HG03442 (cell line): ENCODE data around the gene GTF2I.
"Not testable (repeated sequence)": the region's sequence is repeated elsewhere in the genome, so short reads cannot be mapped to it uniquely, and the experiment has no call there.

Source experiments
- ATAC-seq: cut with Tn5 transposase; IDR thresholded peaks from one replicate; pipeline ENCODE4 v1.9.1; 2021; ENCODE audit warnings: mild to moderate bottlenecking, moderate library complexity; ENCODE audit not compliant: unreplicated experiment

The GTF2I gene

DNA sequence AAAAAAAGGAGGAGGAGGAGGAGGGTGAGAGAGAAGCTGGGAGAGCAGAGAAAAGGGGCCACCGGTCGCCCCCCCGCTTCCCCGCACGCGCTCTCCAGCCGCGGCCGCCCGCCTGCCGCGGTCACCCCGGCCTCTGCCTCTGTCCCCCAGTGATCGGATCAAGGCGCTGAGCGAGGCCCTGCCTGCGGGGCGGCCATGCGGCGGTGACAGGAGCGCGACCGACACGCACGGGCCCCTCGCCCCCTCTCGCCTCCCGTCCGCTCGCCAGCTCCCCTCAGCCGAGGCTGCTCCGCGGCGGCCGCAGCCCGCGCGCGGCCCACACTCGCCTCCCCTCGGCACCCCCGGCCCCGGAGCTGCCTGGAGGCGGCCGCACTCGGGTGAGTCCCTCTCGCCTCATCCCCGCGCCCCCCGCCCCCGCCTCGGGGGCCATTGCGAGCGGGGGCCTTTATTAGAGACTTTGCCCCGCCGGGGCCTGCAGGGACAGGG lies at the start of gene GTF2I:
GTF2I (plus strand) TSS at position 27 of the 486 bp plus-strand sequence. CDS start 31,411 bp downstream, outside the sequence.
- peak; percentile 13 for ATAC-seq

- no peak for ATAC-seq
Observed at GRCh38 chr7:74612015-74612829, 45.3 kb upstream of the GTF2I start.

DNA sequence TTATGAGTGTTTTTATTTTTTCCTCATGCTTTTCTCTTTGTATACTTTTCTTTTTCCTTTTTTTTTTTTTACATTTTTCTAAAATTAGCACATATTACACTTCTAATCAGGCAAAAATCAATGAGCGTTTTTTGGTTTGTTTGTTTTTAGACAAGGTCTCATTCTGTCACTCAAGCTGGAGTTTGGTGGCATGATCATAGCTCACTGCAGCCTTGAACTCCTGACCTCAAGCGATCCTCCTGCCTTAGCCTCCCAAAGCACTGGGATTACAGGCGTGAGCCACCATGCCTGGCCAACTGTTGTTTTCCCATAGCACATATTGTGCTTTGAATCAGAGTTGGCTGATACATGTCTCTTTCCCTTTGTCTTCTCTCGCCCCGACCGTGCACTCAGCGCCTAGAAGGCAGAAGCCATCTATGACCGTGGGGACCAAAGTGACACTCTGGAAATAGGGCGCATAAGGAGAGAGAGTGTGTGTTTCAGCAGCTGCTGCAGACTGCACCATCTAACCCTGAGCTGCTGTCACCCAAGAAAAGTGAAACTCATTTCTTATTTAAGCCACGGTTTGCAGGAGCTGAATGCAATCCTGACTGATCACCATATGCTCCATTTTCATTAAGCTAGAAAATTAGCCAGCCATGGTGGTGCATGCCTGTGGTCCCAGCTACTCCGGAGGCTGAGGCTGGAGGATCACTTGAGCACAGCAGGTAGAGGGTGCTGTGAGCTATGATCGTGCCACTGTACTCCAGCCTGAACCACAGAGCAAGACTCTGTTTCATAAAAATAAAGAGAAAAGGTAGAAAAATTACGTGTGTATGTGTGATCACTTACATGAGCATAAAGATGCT lies 41.4 kb upstream of the GTF2I start:
- no peak for ATAC-seq

- no peak for ATAC-seq
Observed at GRCh38 chr7:74617180-74617744, 40.3 kb upstream of the GTF2I start.

DNA sequence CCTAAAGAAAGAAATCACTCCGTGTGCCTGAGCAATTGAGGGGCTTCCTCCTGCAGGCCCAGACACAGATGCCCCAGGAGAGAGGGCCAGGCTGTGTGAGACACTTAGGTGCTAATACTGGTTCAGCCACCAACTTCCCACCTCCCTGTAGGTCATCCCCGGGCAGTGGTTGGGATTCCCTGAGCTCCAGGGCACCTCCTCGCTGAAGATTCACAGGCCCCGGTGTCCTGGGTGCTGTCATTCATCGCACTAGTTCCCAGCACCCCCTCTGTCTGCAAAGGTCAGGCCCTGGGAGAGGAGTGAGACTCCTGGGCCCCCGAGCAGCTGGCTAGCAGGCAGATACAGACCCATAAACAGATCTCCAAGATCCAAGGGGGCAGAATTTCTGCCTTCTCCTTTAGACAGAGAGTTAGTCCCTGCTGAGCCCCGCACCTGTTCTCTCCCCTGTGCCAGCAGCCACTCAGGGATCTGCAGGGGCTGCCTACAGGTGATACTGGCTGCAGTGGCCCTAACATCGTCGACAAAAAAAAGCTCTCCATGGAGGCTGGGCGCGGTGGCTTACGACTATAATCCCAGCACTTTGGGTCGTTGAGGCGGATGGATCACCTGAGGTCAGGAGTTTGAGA lies 38.2 kb upstream of the GTF2I start:
- no peak for ATAC-seq

GRCh38 chr7:74622228-74622749 lies 35.2 kb upstream of the GTF2I start:
- ATAC-seq, result no peak

GRCh38 chr7:74623135-74623534 lies 34.4 kb upstream of the GTF2I start:
- ATAC-seq, result no peak

GRCh38 chr7:74625446-74625845 lies 32.1 kb upstream of the GTF2I start:
- no peak for ATAC-seq

DNA sequence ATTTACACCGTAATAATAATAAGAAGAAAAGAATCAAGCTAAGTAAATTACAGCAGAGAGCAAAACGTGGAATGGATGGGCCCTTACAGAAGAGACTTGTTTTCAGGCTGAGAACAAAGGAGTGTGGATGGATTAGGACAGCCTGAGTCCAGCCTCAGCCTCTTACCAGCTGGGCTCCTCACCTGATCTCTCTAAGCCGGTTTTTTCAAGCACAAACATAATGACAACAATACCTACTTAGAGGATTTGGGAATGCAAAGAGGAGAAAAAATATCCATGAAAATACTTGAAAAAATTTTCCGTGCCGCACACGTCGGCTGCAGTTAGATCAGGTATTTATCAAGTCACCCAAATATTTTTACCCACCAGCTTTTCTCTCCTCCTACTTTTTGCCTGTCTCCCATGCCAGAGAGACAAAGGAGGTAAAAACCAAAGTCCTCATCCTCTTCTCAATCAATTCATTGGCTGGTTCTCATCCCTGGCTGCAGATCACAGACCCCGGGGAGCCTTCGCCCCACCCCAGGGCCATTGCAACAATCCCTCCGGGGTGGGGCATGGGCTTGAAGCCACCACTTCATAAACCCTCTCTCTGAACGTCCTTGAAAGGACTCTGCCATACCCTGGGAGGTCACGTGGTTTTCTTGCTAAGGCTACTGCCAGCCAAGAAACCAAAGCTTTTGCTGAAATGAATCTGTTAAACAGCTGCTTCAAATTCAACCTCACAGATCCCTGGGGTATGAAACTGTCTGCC lies 29.7 kb upstream of the GTF2I start:
- no peak for ATAC-seq

- ATAC-seq, result no peak
Observed at GRCh38 chr7:74632505-74632904, 25.0 kb upstream of the GTF2I start.

DNA sequence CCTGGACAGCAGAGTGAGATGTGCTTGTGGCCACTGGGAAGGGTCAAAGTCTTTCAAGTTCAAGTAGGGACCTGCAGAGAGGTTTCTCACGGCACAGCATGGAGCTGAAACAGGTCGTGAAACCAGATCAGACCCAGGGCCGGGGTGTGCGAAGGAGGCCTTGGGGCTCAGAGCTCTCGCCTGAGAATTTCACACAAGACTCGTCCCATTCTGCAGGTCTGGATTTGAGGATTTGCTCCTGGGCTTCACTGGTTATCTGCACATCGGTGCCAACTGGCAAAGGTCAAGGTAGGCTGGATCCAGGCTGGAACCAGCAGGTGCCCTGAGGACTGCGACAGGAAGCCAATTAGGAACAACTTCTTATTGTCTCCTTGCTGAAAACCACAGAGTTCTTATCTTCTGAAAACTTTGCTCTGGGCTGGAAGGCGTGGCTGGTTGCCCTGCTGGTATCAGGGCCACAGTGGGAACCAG lies 24.0 kb upstream of the GTF2I start:
- ATAC-seq, result no peak

DNA sequence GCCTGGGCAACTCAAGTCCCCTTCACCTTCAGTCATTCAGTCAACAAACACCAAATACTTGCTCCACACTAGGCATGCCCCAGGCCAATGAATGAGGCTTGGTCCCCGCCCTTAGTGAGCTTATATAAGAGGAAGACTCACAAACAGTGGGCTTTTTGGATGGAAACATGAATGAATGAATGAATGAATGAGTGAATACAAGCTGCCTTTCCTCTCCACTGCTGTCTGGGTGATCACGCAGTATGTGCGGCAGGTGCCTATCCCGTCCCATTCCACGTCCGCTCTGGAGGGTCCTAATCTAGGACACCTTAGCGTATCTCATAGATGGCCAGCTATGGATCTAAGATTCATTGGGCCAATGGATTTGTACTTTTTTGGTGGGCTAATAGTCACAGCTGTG lies 19.8 kb upstream of the GTF2I start:
- ATAC-seq, result no peak

DNA sequence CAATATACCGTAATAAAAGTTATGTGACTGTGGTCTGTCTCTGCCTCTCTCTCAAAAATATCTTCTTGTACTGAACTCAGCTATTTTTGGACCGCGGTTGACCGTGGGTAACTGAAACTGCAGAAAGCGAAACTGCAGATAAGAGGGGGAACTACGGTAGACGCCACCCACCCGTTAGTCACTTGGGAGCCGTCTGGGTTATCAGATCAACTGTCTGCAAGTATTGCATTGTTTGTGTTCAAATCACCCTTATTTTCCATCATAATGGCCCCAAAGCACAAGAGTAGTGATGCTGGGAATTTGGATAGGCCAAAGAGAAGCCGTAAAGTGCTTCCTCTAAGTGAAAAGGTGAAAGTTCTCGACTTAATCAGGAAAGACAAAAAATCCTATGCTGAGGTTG lies 7.5 kb upstream of the GTF2I start:
- ATAC-seq, result peak; percentile 82

DNA sequence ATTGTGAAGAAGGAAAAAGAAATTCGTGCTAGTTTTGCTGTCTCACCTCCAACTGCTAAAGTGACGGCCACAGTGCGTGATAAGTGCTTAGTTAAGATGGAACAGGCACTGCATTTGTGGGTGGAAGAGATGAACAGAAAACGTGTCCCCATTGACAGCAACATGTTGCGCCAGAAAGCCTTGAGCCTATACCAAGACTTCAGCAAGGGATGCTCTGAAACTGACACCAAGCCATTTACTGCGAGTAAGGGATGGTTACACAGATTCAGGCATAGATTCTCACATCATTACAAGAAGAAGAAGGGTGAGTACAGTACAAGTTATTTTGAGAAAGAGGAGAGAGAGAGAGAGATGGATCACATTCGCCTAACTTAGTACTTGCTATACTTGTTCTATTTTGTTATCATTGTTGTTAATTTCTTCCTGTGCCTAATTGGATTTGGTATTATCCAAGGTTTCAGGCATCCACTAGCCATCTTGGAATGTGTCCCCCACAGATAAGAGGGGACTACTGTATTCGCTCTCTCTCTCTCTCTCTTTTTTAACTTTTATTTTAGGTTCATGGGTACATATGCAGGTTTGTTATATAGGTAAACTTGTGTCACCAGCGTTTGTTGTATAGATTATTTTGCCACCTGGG lies 6.9 kb upstream of the GTF2I start:
- peak; percentile 39 for ATAC-seq

GRCh38 chr7:74651133-74651504 lies 6.4 kb upstream of the GTF2I start:
- ATAC-seq, result not testable (repeated sequence)

DNA sequence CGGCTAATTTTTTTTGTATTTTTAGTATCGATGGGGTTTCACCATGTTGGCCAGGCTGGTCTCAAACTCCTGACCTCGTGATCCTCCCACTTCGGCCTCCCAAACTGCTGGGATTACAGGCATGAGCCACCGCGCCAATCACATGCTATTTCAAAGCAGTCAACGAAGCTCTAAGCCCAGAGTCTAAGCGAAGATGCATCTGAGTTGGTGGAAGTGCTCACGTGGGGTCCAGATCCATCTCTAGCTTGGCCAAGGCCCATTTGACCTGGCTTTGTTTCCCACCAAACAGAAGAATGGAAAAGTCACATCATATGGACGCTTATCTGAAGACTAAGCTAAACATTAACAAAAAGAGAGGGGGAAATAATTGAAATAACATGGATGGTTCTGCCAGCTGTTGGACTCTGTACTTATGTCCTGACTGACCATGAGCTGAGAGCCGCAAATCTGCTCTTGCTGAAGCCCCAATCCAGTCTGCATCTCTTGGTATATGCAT lies 3.8 kb upstream of the GTF2I start:
- no peak for ATAC-seq

DNA sequence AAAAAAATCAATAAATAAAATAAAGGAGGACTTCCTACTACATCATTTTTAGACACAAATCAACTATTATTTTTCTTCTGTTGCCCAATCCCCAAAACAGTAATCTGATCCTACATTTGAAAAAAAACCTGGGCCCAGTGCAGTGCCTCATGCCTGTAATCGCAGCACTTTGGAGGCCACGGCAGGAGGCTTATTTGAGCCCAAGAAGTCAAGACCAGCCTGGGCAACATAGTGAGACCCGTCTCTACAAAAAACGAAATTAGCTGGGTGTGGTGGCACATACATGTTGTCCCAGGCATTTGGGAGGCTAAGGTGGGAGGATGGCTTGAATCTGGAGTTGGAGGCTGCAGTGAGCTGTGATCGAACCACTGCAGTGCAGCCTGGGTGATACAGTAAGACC lies 2.7 kb upstream of the GTF2I start:
- ATAC-seq, result no peak

GRCh38 chr7:74655324-74655723 lies 2.2 kb upstream of the GTF2I start:
- ATAC-seq, result no peak

DNA sequence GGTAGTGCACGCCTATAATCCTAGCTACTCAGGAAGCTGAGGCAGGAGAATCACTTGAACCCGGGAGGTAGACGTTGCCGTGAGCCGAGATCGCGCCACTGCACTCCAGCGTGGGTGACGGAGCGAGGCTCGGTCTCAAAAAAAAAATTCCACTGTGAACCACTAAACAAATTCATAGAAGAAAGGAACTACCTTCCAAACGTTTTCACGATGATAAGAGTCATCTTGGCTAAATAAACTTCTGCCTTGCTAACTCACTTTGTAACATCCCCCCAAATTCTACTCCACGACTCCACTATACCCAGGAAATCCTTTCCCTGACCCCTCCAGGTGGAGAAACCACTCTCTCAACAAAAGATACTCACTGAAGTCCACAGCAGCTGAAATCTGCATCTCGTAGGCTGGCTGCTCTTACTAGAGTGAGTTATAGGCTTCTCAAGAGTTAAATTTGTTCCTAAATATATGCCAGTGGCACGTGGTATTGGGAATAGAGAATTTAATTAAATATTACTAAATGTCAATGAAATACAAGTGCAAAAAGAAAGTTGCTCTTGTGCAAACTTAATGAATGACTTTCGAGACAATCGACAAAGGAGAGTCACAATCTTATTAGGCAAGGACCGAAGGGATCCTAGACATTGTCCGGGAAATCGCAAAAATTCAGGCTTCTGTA lies 1.6 kb upstream of the GTF2I start:
- no peak for ATAC-seq
